WTC11 (cell line): ENCODE results near the gene SGCD. TPM values are rescaled to one million over a fixed set of nuclear protein-coding genes. Genes with fewer than 3 reads are reported as not detected.

Experiments used
- ATAC-seq: fragments of 200-7000 bp; cut with Tn5 transposase; 2 replicates; pipeline ENCODE4 v1.10.0; 2021; ENCODE audit warnings: mild to moderate bottlenecking, moderate library complexity
- CTCF ChIA-PET: fragments of 300-600 bp; sonication (Branson Sonifier 250); formaldehyde crosslinking; loops from one replicate; lab custom pipeline; 2021; ENCODE audit warnings: antibody characterized with exemption; lab: Charles Lee
- POLR2A ChIA-PET: fragments of 350-600 bp; sonication (Branson Sonifier 250); formaldehyde crosslinking; loops from one replicate; lab custom pipeline; 2021; ENCODE audit warnings: antibody characterized with exemption; lab: Charles Lee
- DNase-seq: peaks from one replicate; pipeline ENCODE4 v3.0.0; 2021; ENCODE audit warnings: low spot score
- H3K27ac Mint-ChIP-seq: 2 replicates; pipeline ENCODE4 v1.8.0; 2021; ENCODE audit warnings: mixed read lengths
- H3K27me3 Mint-ChIP-seq: 2 replicates; pipeline ENCODE4 v1.8.0; 2021; ENCODE audit warnings: low read depth, mild to moderate bottlenecking, moderate library complexity, mixed read lengths
- H3K36me3 Mint-ChIP-seq: 2 replicates; pipeline ENCODE4 v1.8.0; 2021; ENCODE audit warnings: mixed read lengths
- H3K4me1 Mint-ChIP-seq: 2 replicates; pipeline ENCODE4 v1.8.0; 2022; ENCODE audit warnings: mixed read lengths
- H3K4me3 Mint-ChIP-seq: 2 replicates; pipeline ENCODE4 v1.8.0; 2021; ENCODE audit warnings: mild to moderate bottlenecking, moderate library complexity, mixed read lengths
- H3K9me3 Mint-ChIP-seq: 2 replicates; pipeline ENCODE4 v1.8.0; 2021; ENCODE audit warnings: mixed read lengths
- ARID4B ChIP-seq: sonication (generic); formaldehyde crosslinking; IDR thresholded peaks from 2 replicates; pipeline ENCODE4 v1.8.0; 2023; ENCODE audit warnings: missing genetic modification reagents, mild to moderate bottlenecking, borderline replicate concordance
- CBFB ChIP-seq: sonication (generic); formaldehyde crosslinking; IDR thresholded peaks from 2 replicates; pipeline ENCODE4 v1.8.1; 2022; ENCODE audit warnings: mild to moderate bottlenecking, low read depth, missing genetic modification reagents
- FOXJ3 ChIP-seq: sonication (generic); formaldehyde crosslinking; IDR thresholded peaks from 2 replicates; pipeline ENCODE4 v1.9.0; 2021; ENCODE audit warnings: missing genetic modification reagents, mild to moderate bottlenecking, borderline replicate concordance
- GTF2I ChIP-seq: fragments of 250-450 bp; sonication (Bioruptor Pico); conservative IDR thresholded peaks from 2 replicates; pipeline ENCODE4 v1.4.0; 2021; ENCODE audit warnings: mild to moderate bottlenecking
- HMGXB4 ChIP-seq: sonication (generic); formaldehyde crosslinking; IDR thresholded peaks from 2 replicates; pipeline ENCODE4 v1.8.1; 2023; ENCODE audit warnings: mild to moderate bottlenecking, moderate library complexity, missing genetic modification reagents
- MXD4 ChIP-seq: fragments of 250-450 bp; sonication (Bioruptor Pico); IDR thresholded peaks from 2 replicates; pipeline ENCODE4 v1.8.0; 2021; ENCODE audit warnings: mild to moderate bottlenecking, moderate library complexity, borderline replicate concordance
- NR1H2 ChIP-seq: sonication (generic); formaldehyde crosslinking; IDR thresholded peaks from 2 replicates; pipeline ENCODE4 v1.9.0; 2021; ENCODE audit warnings: mild to moderate bottlenecking, moderate library complexity, missing genetic modification reagents
- ZBTB21 ChIP-seq: sonication (generic); formaldehyde crosslinking; IDR thresholded peaks from 2 replicates; pipeline ENCODE4 v1.8.1; 2023; ENCODE audit warnings: mild to moderate bottlenecking, missing genetic modification reagents, borderline replicate concordance
- ZNF121 ChIP-seq: sonication (generic); formaldehyde crosslinking; IDR thresholded peaks from 2 replicates; pipeline ENCODE4 v1.8.0; 2023; ENCODE audit warnings: missing genetic modification reagents
- ZNF219 ChIP-seq: sonication (generic); formaldehyde crosslinking; IDR thresholded peaks from 2 replicates; pipeline ENCODE4 v1.8.0; 2023; ENCODE audit warnings: missing genetic modification reagents, mild to moderate bottlenecking, borderline replicate concordance
- ZNF263 ChIP-seq: sonication (generic); formaldehyde crosslinking; IDR thresholded peaks from 2 replicates; pipeline ENCODE4 v1.8.1; 2022; ENCODE audit warnings: low read depth, mild to moderate bottlenecking, moderate library complexity, missing genetic modification reagents
- total RNA-seq: library from RNA; stranded (reverse); gene quantifications from 3 replicates; pipeline ENCODE4 v1.2.3, GENCODE V29; 2021
- TF ChIP-seq, protein P1 (sequence below): fragments of 250-450 bp; sonication (Bioruptor Pico); IDR thresholded peaks from 2 replicates; pipeline ENCODE4 v2.1.2; 2022; ENCODE audit warnings: mild to moderate bottlenecking, moderate library complexity
- TF ChIP-seq, protein P2 (sequence below): sonication (generic); formaldehyde crosslinking; IDR thresholded peaks from 2 replicates; pipeline ENCODE4 v1.8.0; 2022; ENCODE audit warnings: mild to moderate bottlenecking, missing genetic modification reagents

The SGCD gene
- total RNA-seq, 1 experiment from 2014 or later: 0.33 TPM

DNA sequence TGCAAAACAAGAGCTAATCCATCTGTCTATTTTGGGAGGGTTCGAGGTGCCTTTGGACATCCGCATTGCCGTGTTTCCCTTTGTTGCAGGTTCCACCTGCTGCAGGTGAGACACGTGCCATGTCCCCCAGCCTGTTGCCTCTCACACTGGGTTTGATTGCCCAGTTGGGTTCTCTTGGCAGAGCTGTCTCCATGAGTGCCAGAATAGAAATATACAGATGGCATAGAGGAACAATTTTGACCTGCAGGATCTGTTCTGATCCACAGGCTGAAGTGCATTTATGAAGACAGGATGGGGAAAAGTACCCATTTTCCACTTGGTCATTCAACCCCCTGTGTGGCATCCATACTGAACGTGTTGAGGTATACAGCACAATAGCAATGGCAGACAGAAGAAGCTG, 178.1 kb downstream of the SGCD start:
- Mint-ChIP-seq H3K27me3 (no peaks in the 10 kb centered on the region), H3K36me3 (no peaks in the 10 kb centered on the region), H3K4me3 (no peak overlapping the region), H3K4me1 (peaks cover 12% of the 10 kb centered on the region), H3K27ac (no peak overlapping the region), H3K9me3 (no peaks in the 10 kb centered on the region)
- POLR2A ChIA-PET: no interaction called here
- DNase-seq (no peak), ATAC-seq (no peak)
- TF ChIP-seq CBFB (CRISPR knock-in tag) (no peak), ZBTB21 (CRISPR knock-in tag) (no peak), HMGXB4 (CRISPR knock-in tag) (no peak), FOXJ3 (no peak), MXD4 (CRISPR knock-in tag) (no peak), ZNF263 (CRISPR knock-in tag) (no peak)
- TF ChIP-seq, protein P1, sequence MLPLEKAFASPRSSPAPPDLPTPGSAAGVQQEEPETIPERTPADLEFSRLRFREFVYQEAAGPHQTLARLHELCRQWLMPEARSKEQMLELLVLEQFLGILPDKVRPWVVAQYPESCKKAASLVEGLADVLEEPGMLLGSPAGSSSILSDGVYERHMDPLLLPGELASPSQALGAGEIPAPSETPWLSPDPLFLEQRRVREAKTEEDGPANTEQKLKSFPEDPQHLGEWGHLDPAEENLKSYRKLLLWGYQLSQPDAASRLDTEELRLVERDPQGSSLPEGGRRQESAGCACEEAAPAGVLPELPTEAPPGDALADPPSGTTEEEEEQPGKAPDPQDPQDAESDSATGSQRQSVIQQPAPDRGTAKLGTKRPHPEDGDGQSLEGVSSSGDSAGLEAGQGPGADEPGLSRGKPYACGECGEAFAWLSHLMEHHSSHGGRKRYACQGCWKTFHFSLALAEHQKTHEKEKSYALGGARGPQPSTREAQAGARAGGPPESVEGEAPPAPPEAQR (CRISPR knock-in tag): no peak
- TF ChIP-seq, protein P2, sequence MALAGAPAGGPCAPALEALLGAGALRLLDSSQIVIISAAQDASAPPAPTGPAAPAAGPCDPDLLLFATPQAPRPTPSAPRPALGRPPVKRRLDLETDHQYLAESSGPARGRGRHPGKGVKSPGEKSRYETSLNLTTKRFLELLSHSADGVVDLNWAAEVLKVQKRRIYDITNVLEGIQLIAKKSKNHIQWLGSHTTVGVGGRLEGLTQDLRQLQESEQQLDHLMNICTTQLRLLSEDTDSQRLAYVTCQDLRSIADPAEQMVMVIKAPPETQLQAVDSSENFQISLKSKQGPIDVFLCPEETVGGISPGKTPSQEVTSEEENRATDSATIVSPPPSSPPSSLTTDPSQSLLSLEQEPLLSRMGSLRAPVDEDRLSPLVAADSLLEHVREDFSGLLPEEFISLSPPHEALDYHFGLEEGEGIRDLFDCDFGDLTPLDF (CRISPR knock-in tag): no peak
- CTCF ChIA-PET: no interaction called here

DNA sequence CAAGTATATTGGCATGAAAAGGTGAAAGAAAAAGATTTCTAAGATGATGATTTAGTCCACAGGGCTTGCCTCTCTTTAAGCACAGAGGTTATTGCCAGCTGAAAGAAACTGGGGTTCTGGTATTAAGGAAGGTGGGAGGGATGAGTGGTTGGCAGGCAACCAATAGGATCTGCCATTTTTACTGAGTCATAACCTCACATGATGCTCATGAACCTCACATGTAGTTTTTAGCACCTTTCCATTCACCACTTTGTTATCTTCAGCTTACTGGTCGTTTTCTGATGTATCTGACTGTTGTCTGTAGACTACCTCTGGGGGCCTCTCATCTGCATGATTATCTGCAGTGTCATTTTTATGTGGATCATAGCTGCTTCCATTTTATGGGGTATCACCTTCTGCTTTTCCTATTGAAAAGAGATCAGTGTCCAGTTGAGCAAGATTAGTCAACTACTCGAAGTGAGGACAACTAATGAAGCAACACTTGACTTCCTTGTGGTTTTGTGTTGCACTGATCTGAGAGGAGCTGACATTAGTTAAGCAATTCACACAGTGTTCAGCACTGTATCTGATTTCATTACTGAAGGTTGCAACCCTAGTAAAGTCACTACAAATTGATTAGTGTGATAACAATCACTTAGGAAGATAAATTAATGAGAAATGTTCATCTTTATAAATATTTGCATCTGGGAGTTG, 186.3 kb downstream of the SGCD start:
- POLR2A ChIA-PET: no interaction called here
- ATAC-seq (no peak), DNase-seq (no peak)
- Mint-ChIP-seq H3K9me3 (peaks cover 19% of the 10 kb centered on the region), H3K27ac (no peak overlapping the region), H3K4me1 (peaks cover 4% of the 10 kb centered on the region; the same call in 1 of the 2 replicates), H3K4me3 (no peak overlapping the region), H3K36me3 (no peaks in the 10 kb centered on the region; the same call in 1 of the 2 replicates), H3K27me3 (no peaks in the 10 kb centered on the region)
- CTCF ChIA-PET: no interaction called here
- TF ChIP-seq ZNF121 (CRISPR knock-in tag): no peak

- no peak overlapping the region for H3K4me3 Mint-ChIP-seq
- no peak for DNase-seq
- POLR2A ChIA-PET: no interaction called here
- H3K27ac Mint-ChIP-seq: no peak overlapping the region
- TF ChIP-seq, protein P2 (CRISPR knock-in tag): no peak
- no peak for TF ChIP-seq GTF2I (CRISPR knock-in tag)
- no peak for TF ChIP-seq ZNF219 (CRISPR knock-in tag)
- TF ChIP-seq NR1H2 (CRISPR knock-in tag): no peak
- no peak for TF ChIP-seq ARID4B (CRISPR knock-in tag)
- no peaks in the 10 kb centered on the region for H3K27me3 Mint-ChIP-seq
- CTCF ChIA-PET: no interaction called here
- peaks cover 30% of the 10 kb centered on the region for H3K9me3 Mint-ChIP-seq
- peaks cover 4% of the 10 kb centered on the region; the same call in 1 of the 2 replicates for H3K4me1 Mint-ChIP-seq
- no peak for ATAC-seq
- H3K36me3 Mint-ChIP-seq: peaks cover 7% of the 10 kb centered on the region
Measured at GRCh38 chr5:156515121-156515520, 188.2 kb downstream of the SGCD start.
